Hepatic stellate cell (primary cell): ENCODE data around the gene PREX1.

Source experiments
- DNase-seq: peaks from one replicate; pipeline ENCODE4 v3.0.0; 2011; ENCODE audit warnings: low spot score

Gene PREX1

DNA sequence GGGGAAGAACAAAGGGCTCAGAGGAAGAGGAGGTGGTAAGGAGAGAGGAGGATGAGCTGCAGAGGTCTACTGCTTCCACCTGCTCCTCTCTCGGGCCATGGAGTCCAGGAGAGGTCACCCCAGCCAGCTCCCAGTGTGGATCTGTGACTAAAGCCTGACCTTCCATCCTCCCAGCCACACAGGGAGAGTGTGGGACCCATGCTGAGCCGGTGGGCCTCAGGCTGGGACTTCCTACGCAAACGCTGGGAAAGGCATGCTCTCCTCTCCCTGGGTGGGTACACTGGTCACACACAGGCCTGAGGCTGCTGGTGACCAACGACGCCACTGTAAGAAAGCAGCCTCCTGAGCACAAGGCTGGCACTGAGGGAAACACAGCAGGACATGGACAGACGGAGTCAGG lies 111.3 kb downstream of the PREX1 start:
- DNase-seq = no peak

DNA sequence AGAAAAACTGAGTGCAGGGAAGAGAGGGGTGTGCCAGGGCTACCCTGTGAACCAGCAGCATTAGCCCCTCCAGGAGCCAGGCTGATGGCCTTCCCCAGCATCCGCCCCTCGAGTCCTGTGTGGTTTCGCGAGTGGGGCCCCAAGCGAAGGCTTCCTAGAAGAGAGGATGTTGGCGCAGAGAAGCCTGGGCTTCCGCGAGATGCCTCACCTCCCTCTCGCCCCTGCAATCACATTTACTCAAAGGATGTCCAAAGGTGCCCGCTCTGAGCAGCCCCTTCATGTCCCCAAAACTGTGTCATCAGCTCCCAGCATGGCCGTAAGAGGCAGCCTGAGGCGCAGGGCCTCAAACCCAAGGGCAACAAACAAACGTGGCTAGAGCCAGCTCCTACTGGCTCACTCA lies 111.7 kb downstream of the PREX1 start:
- no peak for DNase-seq

DNA sequence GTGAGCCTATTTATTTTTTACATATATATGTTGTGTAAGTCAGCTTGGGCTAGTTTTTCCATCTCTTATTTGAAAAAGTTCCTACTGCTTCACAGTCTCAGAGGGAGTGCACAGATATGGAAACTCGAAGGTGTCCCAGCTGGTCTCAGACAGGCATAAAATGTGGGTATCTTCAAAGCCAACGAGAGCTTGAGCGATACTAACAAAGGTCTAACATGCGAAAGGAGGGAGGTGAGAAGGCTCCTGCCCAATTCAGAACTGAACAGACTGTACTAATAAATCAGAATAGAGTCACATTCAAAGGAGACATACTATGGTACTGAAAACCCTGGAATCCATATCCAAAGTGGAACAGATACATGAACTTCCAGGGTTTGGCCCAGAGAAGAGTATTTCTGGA lies 113.0 kb downstream of the PREX1 start:
- DNase-seq = no peak

DNA sequence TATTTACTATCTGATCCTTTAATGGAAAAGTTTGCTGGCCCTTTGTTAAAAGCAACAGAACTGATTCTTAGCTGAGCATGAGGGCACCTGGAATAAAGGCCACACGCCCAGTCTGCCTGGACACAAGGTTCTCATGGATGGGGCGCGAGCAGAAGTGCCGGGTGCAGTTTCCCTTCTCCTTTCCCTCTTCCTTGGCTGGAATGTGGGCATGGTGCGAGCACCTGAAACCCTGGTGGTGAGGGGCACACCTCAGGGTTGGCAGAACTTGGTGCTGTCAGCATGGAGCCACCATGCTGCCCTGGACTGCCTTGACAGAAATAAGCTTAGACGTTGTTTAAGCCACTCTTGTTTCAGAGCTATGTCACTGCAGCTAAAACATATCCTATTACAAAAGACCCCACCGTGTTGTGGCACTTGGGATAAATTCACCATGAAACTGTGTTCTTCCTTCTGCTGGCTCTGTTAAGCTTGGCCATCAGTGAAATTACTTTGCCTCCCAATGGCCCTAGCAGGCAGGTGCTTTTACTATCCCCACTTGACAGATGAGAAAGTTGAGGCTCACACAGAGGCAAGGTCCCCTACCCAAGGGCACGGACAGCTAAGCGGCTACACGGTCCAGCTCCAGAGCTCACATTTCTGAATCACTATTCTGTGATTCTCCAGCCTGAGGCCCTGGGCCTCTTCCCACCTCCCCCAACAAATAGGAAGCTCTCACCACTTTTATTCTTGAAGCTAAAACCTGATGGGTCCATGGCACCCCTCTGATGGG lies 115.9 kb downstream of the PREX1 start:
- no peak for DNase-seq

DNA sequence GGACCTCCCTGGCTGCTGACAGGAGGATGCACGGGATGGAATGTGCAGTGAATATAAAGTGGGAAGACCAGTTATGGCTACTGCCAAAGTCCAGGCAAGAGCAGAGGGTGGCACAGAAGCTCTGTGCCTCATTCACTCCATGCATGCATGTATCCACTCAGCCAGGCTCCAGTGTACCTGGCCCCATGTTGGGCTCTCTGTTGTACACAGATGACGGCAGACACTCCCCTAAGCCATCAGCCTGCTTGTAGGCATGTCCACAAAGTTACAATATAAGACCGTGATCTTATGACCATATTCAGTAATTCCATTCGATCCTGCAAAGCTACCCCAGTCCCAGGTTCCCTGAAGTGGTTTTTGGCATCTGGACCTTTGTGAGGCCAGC lies 116.8 kb downstream of the PREX1 start:
- no peak for DNase-seq

DNA sequence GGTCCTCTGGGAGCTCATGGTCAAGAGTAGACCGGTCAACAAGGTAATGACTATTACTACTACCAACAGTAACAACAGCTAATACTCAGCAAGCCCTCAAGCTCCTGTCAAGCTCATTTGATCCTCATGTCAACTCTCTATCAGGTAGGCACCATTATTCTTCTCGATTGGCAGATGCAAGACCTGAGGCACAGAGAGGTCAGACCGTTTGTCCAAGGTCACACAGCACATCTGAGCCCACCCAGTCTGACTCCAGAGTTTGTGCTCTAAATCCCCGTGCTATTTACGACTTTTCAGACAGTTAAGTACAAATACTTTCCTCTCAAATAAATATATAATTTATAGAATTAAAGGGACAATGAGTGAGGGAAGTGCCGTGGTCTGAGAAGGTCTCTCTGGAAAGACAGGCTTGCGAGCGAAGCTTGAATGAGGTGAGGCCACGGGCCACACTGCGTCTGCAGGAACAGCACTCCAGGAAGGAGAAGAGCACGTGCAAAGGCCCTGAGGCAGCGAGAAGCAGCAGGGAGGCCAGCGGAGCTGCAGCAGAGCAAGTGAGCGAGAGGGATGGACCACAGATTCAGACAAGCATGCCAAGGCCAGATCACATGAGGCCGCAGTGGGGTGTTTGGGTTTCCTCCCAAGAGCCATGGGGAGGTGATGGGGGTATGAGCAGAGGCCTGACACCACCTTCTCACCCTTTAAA lies 117.3 kb downstream of the PREX1 start:
- DNase-seq = no peak

DNA sequence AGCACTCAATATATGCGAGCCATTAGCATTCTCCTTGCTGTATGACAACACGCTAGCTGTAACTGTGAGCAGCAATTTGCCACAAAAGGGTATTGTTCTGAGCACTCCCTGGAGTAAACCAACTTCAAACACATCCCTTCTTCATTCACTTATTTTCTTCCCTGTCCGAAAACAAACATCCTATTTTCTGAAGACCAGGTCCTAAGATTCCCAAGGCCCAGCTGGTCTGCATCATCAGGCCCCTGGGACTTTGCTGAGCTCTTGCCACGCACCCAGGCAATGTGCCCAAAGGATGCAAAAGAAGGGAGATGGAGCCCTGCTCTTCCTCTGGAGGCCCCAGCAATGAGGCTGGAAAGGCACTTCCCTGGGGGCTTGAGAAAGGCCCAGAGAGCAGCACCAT lies 118.1 kb downstream of the PREX1 start:
- DNase-seq = peak; percentile 24

- DNase-seq = no peak
Measured at GRCh38 chr20:48709058-48709691, 118.6 kb downstream of the PREX1 start.

DNA sequence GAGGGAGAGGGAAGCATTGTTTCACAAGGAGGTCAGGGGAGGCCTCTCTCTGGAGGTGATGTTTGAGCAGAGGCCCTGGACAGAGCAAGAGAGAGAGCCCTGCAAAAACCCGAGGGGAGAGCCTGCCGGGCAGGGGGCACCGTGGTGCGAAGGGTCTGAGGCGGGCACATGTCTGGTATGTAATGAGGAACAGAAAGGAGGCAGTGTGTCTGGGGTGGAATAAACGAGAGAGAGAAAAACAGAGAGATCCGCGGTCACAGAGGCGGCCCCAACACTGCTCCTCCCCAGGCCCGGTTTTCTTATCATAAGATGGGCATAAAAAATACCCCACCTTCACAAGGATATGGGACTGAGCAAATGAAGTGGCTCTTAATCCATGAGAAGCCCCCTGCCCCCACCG lies 119.2 kb downstream of the PREX1 start:
- DNase-seq = no peak

DNA sequence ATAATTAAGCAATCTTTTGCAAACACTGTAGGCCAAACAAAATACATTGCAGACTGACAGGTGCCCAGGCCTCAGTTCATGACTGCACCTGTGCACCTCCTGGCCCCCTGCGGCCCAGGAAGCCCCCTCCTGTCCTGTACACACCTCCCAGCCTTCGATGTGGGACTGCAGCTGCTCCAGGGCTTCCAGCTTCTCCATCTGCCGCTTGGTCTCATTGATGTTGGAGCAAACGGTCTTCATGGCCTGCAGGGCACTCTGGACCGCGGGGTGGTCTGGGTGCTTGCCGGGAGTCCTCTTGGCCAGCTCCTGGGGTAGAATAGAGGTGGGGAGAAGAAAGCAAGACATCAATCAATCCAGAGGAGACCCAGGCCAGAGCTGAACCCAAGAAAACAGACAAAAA lies 119.7 kb downstream of the PREX1 start:
- no peak for DNase-seq

DNA sequence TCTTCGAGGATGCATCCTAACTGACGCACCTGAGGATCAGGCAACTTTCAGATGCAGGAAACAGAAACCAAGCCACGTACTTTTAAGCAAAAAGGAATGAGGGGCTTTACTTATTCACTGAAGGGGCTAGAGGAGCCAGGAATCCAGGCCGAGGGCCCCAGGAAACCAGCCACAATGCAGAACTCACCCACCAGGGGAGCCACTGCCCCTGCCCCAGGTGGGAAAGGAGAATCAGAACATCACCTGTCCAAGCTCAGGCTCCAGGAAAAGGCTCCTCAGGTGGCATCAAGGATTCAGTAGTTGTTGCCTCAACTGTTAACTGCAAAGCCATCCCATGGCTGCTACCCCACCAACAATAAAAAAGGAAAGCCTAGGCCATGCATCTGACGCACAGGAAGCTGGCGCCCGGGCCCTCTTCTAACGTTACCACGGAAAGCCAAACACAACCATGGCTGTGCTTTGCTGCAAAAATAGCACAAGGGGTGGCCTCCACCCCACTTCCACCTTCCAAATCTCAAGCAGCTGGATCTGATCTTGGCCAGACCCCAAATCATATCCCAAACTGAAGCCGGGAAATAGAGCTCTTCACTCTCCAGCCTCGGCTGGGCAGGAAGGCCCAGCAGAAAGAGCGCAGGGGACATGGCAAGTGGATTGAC lies 121.0 kb downstream of the PREX1 start:
- DNase-seq = no peak

- DNase-seq = no peak
Measured at GRCh38 chr20:48706116-48706656, 121.6 kb downstream of the PREX1 start.

GRCh38 chr20:48705240-48706115 lies 122.3 kb downstream of the PREX1 start:
- no peak for DNase-seq

DNA sequence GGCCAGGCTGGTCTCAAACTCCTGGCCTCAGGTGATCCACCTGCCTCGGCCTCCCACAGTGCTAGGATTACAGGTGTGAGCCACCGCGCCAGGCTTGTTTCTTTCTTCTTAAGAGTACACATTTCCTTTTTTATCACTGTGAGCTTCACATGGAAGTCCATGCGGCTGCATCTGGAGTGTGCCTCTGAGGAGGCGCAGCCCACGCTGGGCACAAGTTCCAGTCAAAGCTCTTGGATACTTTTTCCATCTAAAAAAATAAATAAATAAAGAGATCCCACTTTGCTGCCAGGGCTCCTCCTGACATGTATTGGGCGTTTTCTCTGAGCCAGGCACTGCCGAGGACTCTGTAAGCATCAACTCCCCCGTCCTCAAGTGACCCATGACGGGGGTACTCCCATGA lies 123.0 kb downstream of the PREX1 start:
- no peak for DNase-seq

- no peak for DNase-seq
Measured at GRCh38 chr20:48703511-48704219, 124.1 kb downstream of the PREX1 start.

DNA sequence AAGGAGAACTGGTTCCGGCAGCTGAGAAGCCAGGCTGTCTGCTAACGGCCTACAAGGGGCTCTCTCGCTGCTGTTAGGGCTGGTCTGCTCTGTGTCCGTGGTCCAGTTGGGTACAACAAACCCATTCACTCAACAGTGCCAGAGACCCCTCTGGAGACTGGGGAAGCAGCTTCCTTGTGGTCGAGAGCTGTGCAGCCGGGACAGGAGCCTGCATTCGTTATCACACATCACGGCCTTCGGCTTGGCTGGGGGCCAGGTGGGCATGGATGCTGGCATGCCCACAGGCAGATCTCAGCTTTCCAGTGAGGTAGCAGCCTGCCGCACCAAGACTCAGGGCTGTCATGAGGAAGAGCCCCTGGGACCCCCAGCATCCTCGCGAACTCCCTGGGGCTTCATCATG lies 124.7 kb downstream of the PREX1 start:
- DNase-seq = no peak

- no peak for DNase-seq
Measured at GRCh38 chr20:48702455-48702913, 125.3 kb downstream of the PREX1 start.

- no peak for DNase-seq
Measured at GRCh38 chr20:48701702-48702101, 126.1 kb downstream of the PREX1 start.

DNA sequence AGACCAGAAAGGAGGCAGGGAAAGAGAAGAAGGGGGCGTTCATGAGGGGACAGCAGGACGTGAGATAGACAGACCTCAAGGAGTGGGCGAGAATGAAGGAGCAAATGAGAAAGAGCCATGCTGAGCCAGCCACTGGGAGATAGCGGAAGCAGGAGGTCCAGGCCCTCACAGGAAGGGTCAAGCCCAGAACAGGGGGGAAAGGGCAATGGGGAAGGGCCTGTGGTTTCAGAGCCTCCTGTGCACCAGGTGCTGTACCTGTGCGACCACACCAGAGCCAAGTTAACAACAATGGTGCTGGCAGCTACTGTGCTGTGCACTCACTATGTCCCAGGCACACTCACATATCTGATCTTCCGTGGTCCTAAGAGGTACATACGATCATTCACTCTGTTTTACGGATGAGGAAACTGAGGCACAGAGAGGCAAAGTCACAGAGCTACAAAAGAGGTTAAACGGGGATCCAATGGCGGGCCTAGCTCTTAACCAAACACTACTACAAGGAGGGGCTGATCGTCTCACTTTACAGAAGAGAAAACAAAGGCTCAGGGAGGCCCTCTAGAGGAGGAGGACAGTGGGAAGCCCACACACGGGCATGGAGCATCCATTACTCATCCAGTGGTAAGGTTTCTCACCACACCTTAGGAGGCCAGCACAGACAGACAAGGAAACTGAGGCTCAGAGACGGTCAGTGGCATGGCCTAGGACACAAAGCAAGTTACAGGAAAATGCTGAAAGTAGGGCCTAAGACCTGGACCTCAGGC lies 129.1 kb downstream of the PREX1 start:
- DNase-seq = no peak
